ENCODE results near the gene MRPL4. TPM values are rescaled to one million over a fixed set of nuclear protein-coding genes. Genes with fewer than 3 reads are reported as not detected.
A peak's percentile ranks its signal among the peaks of the same experiment; 100 is the strongest.

MRPL4 gene
- polyA plus RNA-seq, 1 of the 3 experiments (the other 2 are of a cell fraction) = 110 TPM

- TF ChIP-seq RXRA (IDR thresholded peaks at IDR 0.05; ENCODE audit: borderline replicate concordance, low read depth) (no peak), TEAD4 (IDR thresholded peaks at IDR 0.05; ENCODE audit: borderline replicate concordance, insufficient read depth) (no peak), ZBTB33 (IDR thresholded peaks at IDR 0.05; ENCODE audit: borderline replicate concordance, low read depth) (peak; percentile 79; the same call in 1 of the 2 replicates), CHD2 (IDR thresholded peaks at IDR 0.05; ENCODE audit: low read length, partially characterized antibody) (peak; percentile 91), GATA2 (CRISPR knock-in tag; IDR thresholded peaks at IDR 0.05) (no peak), USF1 (IDR thresholded peaks at IDR 0.05; ENCODE audit: borderline replicate concordance, low read depth) (0 out of 2 replicates have a peak, but pooled peaks have one; percentile 11), RFX5 (IDR thresholded peaks at IDR 0.05; ENCODE audit: low read length) (peak; percentile 52; the same call in 1 of the 2 replicates), TCF12 (IDR thresholded peaks at IDR 0.05) (no peak; the same call in 1 of the 2 replicates), NFIC (IDR thresholded peaks at IDR 0.05; ENCODE audit: borderline replicate concordance) (no peak), FOXM1 (IDR thresholded peaks at IDR 0.05; ENCODE audit: low read depth) (no peak)
Observed at GRCh38 chr19:10251792-10252694, at the start of gene MRPL4 (continued).

- CTCF ChIA-PET = interaction anchor here (2.1 kb wide), 1 partner anchor 46 kb away, joined by 8 read pairs; no protein-coding TSS in a partner anchor
- no peaks in the 10 kb centered on the region for H3K36me3 ChIP-seq (replicated peaks in 1 of 2; ENCODE audit: control insufficient read depth in 1 of 2, insufficient read depth in 2 of 2, low read length in 1 of 2)
- POLR2A ChIA-PET = no interaction called here
- no peak for TF ChIP-seq IRF3 (IDR thresholded peaks at IDR 0.05; ENCODE audit: low read depth, low read length)
- no peak for TF ChIP-seq GATA2 (CRISPR knock-in tag; IDR thresholded peaks at IDR 0.05)
- TF ChIP-seq RAD21 (IDR thresholded peaks at IDR 0.05; ENCODE audit: low read length) = no peak
- TF ChIP-seq MXI1 (IDR thresholded peaks at IDR 0.05; ENCODE audit: low read depth, low read length) = no peak
- TF ChIP-seq MEF2A (IDR thresholded peaks at IDR 0.05; ENCODE audit: borderline replicate concordance, low read depth) = no peak
- no peak for TF ChIP-seq CTCF (IDR thresholded peaks at IDR 0.05)
- TF ChIP-seq FOXJ3 (CRISPR knock-in tag; IDR thresholded peaks at IDR 0.05) = no peak
- no peak for TF ChIP-seq SMC3 (IDR thresholded peaks at IDR 0.05; ENCODE audit: low read depth, low read length)
- no peak for TF ChIP-seq REST (IDR thresholded peaks at IDR 0.05; ENCODE audit: low read depth, low read length)
- TF ChIP-seq USF2 (IDR thresholded peaks at IDR 0.05; ENCODE audit: borderline replicate concordance, low read depth, low read length) = no peak
- TF ChIP-seq YY1 (IDR thresholded peaks at IDR 0.05; ENCODE audit: low read depth) = no peak
Observed at GRCh38 chr19:10203686-10204085, 48.3 kb upstream of the MRPL4 start.

More at GRCh38 chr19:10203686-10204085, 48.3 kb upstream of the MRPL4 start:
- Histone ChIP-seq H3K4me3 (ENCODE audit: low read depth in 2 of 2, low read length in 1 of 2) (no peak overlapping the region), H3K9me2 (no peaks in the 10 kb centered on the region), H3K27me3 (ENCODE audit: insufficient read depth) (no peaks in the 10 kb centered on the region), H3K4me2 (no peak overlapping the region), H3K27ac (ENCODE audit: low read depth in 2 of 2, low read length in 1 of 2) (no peak overlapping the region), H4K20me1 (ENCODE audit: insufficient read depth) (no peaks in the 10 kb centered on the region), H3K79me2 (ENCODE audit: insufficient read depth) (no peaks in the 10 kb centered on the region), H2AFZ (ENCODE audit: low read depth) (no peak overlapping the region), H3K9ac (no peak overlapping the region), H3F3A (replicated peaks; ENCODE audit: insufficient read depth) (no peaks in the 10 kb centered on the region), H3K9me3 (no peaks in the 10 kb centered on the region), H3K4me1 (ENCODE audit: control insufficient read depth in 1 of 2, insufficient read depth in 2 of 2, low read depth in 1 of 2, low read length in 1 of 2) (no peaks in the 10 kb centered on the region)
- no peak for DNase-seq
- 78% methylated on average over 3 of the region's 3 CpGs for WGBS (ENCODE audit: low lambda C conversion rate)
